Right lung (tissue), 5 donors: ENCODE measurements around the gene STEAP1. TPM values are rescaled to one million over a fixed set of nuclear protein-coding genes. Genes with fewer than 3 reads are reported as not detected.
A peak's percentile ranks its signal among the peaks of the same experiment; 100 is the strongest.
"Not testable (repeated sequence)": the region's sequence is repeated elsewhere in the genome, so short reads cannot be mapped to it uniquely, and the experiment has no call there.

ENCODE experiments used
- DNase-seq, 2 donors: peaks; one replicate each; pipeline ENCODE4 v3.0.0-alpha.2; 2013
- polyA plus RNA-seq, 5 donors: library from polyadenylated mRNA; unstranded; fragments of 120-200 nt; gene quantifications; one replicate each; pipeline versions ENCODE4 v1.2.1 to v1.2.3, GENCODE V29; 2013; ENCODE audit warnings: inconsistent platforms in 1 of 5, low replicate concordance in 1 of 5; ENCODE audit not compliant: insufficient read length in 5 of 5, insufficient read depth in 1 of 5

Gene STEAP1
- polyA plus RNA-seq, 5 donors, result 1.4 to 2.6 (median 1.7) TPM

DNA sequence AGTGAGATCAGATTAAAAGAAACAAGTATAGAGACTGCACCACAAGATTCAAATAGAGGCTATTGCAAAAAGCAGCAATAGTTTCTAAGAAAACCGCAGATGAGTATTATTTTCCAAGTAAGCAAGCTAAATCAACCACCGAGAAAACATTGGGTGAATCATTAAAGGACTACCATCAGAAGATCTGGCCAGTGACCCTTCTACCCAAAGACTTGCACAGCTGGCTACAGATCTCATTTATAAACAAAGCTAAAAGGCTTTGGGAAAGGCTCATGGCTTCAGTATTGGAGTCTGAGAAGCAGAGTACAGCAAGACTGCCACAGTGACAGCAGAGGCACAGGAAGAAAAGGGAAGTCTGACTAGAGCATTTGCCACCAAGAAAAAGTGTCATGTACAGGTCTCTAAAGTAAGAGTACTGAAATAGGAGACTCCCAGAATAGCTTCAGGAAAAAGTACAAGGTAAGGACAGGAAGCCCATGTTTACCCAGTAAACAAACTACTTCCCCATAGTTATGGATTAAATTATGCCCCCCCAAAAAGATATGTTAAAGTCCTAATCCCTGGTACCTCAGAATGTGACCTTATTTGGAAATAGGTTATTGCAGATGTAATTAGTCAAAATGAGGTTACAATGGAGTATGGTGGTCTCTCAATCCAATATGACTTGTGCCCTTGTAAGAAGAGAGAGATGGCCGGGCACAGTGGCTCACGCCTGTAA is 19.0 kb downstream of the STEAP1 start:
- no peak for DNase-seq

GRCh38 chr7:90175667-90176066 is 21.4 kb downstream of the STEAP1 start:
- no peak for DNase-seq

DNA sequence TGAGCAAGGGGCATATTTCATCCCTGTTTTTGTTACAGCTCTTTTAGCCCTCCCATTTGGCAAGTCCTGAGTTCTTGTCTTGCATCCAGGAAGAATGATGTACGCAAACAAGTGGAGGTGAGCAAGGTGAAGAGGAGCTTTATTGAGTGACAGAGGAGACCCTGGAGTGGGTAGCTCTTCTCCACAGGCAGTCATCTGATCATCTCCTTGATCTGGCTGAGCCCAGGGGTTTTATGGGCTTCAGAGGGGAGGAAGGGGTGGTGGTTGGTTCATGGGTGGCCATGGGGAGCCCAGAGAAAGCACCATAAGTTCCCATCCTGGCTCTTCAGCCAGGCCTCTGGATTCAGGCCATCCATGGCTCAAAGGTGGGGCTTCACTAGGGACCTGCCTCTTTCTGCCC is 21.9 kb downstream of the STEAP1 start:
- no peak for DNase-seq

- DNase-seq, result no peak
Measured at GRCh38 chr7:90178166-90178565, 23.9 kb downstream of the STEAP1 start.

DNA sequence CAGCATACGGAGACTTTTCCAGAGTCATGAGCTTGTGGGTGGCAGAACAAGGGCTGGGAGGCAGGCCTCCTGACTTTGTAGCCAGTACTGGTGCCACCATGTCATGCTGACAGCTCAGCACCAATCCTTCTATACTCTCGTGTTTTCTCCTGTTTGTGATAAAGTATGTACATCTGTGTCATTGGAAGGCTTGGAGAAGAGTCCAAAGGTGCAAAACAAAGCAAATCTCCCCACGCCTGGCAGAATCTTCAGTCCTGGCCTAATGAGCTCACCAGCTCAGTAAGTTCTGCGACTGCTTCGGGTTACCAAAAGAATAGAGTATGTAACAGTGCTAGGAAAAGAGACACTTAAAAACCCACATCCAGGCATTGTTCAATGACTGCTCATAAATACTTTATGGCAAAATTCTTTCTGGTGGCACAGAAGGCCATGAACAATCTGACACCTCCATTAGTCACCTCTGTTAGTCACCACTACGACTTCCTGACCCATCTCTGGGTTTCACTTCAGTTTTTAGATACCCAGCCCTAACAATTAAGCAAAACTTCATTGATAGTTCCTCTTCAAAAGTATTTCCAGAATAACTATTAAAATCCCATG is 24.5 kb downstream of the STEAP1 start:
- no peak for DNase-seq

- no peak for DNase-seq
Measured at GRCh38 chr7:90180011-90180585, 25.8 kb downstream of the STEAP1 start.

DNA sequence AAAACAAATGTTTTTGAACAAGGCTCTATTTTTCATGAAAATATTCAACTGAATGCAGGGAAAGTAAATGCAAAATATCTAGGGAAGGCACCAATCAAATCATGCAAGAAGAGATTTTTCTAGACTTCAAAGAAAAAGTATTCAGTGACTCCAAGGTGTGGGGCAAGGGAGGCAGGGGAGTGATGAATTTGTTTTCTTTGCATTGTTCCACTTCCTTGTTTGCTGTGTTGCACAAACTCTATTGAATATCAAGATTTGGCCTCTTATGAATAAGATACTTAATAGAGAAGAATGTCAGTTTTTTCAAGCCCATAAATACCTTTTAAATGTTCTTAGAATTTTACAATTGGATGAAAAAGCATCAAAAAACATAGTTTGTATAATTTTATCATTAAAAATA is 26.4 kb downstream of the STEAP1 start:
- no peak for DNase-seq

GRCh38 chr7:90181485-90181884 is 27.2 kb downstream of the STEAP1 start:
- no peak for DNase-seq

DNA sequence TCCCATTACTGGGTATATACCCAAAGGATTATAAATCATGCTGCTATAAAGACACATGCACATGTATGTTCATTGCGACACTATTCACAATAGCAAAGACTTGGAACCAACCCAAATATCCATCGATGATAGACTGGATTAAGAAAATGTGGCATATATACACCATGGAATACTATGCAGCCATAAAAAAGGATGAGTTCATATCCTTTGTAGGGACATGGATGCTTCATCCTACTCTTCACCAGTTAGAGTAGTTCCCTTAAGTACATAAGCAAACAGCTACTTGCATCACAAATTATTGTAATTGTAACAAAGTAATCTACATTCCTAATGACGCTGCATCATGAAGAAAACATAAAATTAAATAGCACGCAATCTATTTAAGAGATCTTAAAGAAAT is 32.0 kb downstream of the STEAP1 start:
- DNase-seq, result not testable (repeated sequence)

DNA sequence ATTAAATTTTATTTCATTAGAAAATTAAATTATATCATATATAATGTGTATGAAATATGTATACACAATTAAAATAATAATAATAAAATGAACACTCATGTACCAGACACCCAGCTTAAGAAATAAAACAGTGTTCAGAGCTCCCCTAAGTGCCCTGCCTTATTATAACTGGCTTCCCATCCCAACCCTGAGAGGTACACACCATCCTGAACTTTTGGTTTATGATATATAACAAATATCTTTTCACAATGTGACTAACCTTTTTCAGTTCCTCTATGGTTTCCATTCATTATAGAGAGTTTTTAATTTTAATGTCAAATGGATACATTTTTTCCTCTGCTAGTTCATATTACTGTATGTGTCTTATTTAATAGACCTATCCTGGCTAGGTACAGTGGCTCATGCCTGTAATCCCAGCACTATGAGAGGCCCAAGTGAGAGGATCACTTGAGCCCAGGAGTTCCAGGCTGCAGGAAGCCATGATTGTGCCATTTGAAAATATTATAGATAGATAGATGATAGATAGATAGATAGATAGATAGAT is 33.3 kb downstream of the STEAP1 start:
- no peak for DNase-seq

DNA sequence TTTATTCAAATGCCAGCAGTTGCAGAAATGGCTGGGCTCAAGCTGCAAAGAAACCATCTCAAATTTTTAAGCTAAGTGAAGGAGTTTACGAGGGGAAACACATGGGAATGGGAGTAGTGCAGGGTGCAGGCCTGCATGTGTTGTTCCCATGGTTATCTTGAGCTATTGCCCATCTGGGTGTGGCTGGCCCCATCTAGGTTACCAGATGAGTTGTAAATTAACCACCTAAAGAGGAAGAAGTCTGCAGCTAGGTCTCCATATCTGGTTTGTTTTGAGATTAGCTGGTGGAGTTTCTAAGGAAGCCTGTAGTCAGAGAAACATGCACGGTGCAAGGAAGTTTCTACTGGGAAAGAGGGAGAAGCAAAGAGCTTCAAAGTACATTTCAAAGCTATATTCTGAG is 34.0 kb downstream of the STEAP1 start:
- DNase-seq, result no peak

DNA sequence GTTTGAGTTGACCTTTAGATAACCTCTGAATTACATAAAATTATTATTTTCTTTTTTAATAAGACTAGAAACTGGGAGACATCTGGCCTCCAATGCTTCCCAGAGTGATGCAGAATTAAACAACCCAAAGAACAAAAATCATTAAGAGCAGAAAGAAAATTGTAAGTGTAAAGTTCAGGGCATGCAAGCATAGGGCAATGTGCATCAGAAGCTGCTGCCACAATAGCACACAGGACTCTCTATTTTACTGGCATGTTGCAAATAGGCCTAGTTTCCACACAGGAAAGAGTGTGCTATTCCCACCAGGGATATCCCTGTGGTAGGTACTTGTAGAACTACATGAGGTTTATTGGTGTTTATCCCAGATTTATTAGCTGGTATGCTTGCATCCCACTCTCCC is 36.7 kb downstream of the STEAP1 start:
- no peak for DNase-seq

DNA sequence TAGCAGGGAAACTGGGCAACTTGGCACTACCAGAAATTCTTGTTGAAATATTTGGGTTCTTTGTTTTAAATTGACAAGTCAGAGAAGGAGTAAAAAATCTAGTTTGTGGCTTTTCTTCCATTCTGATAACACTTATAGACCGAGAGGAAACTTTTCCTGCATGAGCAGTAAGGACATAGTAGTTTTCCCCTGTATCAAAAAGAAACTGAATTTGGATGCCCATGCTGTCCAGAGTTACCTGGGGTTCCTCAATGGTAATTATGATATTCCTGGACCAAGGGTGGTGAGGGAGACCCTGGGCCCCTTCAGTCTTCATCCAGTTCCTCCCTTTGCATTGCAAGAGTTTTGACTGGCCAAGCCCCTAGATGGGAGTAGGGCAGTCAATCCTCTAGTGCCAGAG is 37.4 kb downstream of the STEAP1 start:
- DNase-seq, result no peak

DNA sequence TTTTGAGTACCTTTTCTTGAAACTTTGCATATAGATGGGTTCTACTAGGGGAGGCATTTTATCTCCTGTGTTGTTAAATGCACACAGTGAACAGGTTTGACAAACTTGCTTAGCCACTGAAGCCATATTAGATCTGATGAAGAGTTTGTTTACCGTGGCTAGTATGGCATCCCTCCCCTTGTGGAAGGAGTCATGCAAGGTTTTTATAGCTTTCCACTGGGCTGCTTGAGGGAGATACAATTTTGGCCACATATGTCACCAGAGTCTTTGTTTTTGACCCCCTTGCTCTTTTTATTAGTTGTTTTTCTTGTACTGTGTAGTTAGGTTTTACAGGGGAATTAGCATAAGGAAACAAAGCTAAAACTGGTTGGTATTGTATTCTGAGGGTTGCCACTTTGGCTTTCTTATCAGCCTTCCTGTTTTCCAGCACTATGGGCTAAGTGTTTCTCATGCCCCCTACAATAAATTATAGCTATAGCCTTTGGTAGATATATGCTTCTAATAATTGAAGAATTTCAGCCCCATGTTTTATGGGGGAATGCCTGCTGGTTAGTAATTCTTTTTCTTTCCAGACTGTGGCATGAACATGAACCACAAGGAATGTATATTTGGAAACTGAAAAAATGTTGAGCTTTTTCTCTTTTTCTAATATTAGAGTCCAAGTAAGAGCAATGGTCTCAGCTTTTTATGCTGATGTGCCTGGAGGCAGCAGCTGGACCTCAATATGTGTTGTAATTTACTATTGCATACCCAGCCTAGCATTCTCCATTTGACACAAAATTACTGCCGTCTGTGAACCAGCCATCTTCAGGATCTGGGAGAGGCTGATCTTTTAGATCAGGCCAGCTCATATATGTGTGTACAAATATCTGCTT is 38.8 kb downstream of the STEAP1 start:
- DNase-seq, result no peak

DNA sequence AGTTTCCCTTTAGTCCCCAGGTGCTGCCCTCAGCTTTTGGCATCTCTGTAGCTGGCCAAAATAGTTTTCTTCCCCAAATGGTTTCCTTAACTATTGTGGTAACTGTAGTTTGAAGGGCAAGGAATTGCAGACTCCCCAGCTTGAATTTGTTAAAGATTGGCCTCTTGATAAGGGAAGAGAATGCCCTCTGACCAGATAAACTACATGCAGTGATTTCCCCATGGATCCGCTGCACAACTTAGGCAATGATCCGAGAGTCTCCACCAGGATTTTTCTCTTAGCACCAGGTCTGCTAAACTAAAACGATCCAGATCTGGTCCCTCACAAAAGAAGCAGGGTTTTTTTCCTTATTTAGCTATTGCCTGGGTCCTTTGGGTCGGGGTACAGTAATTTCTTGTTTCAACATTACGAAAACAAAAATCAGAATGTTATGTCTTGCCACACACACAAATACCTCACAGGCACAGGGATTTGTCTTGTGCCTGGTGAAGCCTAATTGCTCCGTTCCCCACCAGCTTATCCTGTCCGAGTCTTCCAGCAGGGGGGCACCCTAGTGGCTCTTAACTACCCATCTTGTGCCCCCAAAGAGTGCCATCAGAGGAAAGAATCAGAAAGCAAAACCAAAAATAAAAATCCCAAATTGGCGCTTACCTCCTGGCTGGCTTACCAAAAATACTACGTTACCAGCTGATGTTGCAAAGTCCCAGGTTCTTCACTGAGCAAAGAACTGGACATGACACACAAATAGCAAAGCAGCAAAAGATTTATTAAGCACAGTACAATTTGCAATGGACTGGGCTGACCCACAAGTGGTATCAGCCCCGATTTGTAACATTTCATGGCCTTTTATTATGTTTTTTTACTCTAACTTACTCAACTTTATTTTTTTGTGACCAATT is 40.9 kb downstream of the STEAP1 start:
- DNase-seq, result no peak

DNA sequence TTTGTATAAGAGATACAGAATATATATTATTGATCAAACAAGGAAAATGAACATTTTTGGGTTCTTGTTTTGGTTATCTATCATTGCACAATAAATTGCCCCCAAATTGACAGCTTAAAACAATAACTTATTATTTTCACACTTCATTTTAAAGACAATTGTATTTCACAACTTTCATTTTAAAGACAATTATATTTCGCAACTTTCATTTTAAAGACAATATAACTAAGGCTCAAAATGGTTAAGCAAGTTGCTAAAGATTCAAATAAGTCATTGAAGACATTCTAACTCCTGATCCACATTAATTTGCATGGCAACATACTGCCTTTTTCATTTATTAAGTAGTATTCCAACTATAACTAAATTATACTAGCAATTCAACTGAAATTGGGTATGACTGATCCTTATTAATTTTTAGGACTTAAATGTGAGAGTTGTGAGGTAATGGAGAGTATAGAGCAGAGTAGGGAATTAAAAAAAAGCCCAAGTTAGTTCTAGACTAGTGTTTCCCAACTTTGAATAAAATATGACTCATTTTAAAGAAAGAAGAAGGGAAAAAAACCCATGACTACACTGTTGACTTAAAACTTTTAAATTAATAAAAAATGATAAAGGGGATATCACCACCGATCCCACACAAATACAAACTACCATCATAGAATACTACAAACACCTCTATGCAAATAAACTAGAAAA is 47.4 kb downstream of the STEAP1 start:
- DNase-seq, result no peak

DNA sequence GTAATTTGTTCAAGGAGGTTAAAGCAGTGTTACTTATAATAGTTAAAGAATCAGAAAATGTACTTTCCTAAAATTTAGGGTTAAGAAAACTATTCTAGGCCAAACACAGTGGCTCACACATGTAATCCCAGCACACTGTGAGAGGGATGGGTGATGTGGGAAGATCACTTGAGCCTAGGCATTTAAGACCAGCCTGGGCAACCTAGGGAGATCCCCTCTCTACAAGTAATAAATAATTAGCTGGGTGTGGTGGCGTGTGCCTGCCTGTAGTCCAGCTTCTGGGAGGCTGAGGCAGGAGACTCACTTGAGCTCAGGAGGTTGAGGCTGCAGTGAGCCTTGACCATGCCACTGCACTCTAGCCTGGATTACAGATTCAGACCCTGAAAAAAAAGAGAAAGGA is 53.7 kb downstream of the STEAP1 start:
- no peak for DNase-seq

- DNase-seq, result peak; percentile 43 to 57
Measured at GRCh38 chr7:90209776-90210175, 55.5 kb downstream of the STEAP1 start.

DNA sequence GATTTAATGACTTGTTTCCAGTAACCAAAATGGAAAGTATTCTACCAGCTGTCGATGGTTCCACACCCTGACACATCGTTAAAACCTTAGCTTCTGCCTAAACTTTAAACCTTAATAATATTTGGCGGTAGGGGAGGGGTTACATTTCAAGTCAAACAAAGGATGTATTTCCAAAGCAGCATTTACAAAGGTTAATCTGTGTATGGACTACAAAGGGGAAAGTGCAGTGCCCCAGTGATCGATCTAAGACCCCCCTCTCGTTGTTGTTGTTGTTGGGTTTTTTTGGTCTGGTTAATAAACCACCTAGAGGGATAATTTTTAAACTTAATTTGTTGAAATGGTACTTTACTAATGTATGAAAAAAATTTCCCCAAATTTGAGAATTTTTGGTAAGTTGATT is 56.2 kb downstream of the STEAP1 start:
- DNase-seq, result no peak

DNA sequence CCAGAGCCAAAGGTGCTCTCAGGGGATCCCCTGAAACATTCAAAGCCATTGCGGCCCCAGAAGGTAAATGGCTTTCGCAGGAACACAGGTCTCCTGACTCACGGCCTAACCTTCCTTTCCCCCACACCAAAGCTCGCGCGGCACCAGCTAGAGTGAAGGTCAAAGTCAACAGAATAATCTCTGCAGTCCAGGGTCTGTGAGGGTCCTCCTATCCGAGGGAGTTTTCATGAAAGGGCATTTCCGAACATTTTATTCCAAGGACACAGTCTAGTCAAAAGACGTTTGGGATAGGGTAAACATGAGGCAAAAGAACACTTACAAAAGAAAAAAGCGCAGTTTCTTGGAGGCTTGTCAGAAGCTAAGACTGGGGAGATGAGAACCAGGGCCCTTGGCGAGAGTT is 56.7 kb downstream of the STEAP1 start:
- DNase-seq, result no peak
